Suppressor macrophage treated with lipopolysaccharide for 1 hour (primary cell): ENCODE data around the gene MAGEA6.
A peak's percentile ranks its signal among the peaks of the same experiment; 100 is the strongest.
"Not testable (repeated sequence)": the region's sequence is repeated elsewhere in the genome, so short reads cannot be mapped to it uniquely, and the experiment has no call there.

Source experiments
- DNase-seq, 3 donors: peaks; one replicate each; pipeline ENCODE4 v3.0.0-alpha.2; 2020 to 2022

The MAGEA6 gene

DNA sequence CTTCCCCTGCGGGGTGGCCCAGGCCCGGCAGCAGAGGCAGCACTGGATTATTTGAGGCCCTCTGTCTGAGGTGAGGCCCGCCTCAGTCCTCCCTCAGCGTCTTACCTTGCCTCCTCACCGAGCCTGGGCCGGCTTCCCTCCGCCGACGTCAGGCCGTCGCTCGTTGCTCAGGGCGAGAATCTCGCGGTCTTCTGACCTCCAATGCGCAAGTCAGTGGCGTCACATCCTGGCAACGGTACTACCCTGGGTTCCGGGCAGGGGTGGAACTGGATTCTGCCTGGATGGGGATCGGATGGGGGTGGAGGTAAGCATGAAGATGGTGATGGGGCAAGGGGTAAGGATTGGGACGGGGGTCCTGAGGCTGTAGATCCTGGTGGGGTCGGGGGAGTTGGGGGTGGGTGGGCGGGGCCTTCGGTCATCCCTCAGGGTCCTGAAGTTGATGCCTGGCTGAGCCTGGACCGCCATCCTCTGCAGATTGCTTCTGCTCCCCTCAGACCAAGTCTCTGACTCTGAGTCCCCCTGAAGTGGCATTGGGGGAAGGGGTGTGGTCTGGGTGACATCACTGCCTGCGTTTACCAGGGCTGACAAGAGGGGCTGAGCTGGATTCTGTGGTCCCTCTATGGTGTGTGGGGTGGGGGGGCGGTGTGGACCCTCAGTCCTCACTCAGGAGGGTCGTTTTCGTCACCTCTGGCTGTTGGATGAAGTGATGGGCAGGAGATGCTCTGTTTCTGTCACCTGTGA lies at the start of gene MAGEA6:
Gene MAGEA6, minus strand, starts transcription at position 141 of the 741 bp plus-strand sequence. CDS start 2,039 bp downstream, outside the sequence.
- DNase-seq = not testable (repeated sequence)

DNA sequence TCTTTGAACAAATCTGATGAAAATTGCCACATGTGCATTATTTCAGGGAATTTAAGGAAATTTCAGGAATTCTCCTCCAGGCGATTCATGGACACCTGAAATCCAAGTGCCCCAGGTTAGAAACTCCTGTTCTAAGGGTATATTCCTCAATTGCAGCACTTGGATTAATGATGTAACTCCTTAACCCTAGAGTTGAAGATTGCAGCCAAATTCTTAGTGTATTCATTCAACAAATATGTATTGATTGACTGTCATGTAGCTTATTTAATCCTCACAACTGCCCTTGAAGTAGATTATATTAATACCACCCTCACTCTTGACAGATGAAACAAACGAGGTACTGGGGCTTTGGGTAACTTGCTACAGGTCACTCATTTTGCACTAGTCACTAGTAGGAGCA lies 49.8 kb upstream of the MAGEA6 start:
- no peak for DNase-seq

DNA sequence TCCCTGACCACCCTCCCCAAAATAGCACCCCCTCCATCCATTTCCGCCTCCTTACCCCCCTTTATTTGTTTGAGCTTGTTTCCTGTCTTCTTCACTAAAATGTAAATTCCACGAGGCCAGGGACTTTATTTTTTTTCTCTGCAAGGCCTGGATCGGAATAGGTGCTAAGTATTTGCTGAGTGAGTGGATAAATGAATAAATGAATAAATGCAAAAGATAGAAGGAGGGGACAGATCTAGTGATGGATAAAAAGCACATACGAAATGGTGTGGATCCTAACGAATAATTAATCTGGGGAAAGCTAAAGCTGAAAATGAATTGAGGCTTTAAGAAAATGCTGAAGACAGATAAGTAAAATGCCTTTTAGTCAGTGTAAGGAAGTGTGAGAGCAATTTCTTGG lies 48.9 kb upstream of the MAGEA6 start:
- DNase-seq = no peak

DNA sequence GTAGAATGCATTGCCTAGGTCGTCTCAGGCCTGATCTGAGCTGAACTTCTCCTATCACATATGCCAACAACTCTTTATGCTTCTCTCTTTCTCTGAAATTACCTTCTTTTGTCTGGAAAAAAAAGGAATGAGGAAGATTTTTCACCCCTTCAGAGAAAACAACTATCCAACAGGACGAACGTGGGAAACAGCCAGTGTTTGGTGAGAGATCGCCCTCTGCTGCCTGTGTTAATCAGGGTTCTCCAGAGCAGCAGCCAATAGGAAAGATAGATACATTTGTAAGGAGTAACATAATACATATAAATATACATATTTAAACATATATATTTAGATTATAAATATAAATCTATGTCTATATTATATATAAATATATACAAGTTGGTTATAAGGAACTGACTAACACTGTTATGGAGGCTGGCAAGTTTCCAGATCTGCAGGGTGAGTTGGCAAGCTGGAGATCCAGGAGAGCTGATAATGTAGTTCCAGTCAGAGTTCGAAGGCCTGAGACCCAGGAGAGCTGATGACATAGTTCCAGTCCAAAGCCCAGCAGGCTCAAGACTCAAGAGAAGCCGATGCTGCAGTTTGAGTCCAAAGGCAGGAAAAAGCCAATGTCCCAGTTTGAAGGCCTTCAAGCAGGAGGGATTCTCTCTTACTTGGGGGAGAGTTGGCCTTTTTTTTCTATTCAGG lies 47.7 kb upstream of the MAGEA6 start:
- DNase-seq = peak in 2 of 3 donors; percentile 3 to 11

DNA sequence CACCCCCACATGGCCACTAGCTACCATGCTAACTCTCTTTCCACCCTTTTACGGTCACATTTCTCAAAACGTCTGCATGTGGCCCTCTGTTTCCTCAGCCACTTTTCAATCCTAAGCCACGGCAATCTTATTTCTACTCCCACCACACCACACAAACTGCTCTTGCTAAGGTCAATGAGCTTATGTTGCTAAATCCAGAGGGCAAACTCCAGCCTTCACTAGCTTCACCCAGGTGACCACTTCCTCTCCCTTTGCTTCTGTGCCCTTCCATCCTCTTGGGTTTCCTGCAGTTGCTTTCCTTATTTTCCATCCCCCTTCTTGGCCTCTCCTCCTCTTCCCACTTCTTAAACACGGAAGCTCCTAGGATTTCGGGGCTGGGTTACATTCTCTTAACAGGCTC lies 44.6 kb upstream of the MAGEA6 start:
- DNase-seq = no peak

- no peak for DNase-seq
These were observed 43.7 kb upstream of the MAGEA6 start for GRCh38 chrX:152813206-152813605.

GRCh38 chrX:152810403-152810802 lies 40.9 kb upstream of the MAGEA6 start:
- DNase-seq = no peak

- DNase-seq = no peak
These were observed 36.5 kb upstream of the MAGEA6 start for GRCh38 chrX:152806035-152806434.

DNA sequence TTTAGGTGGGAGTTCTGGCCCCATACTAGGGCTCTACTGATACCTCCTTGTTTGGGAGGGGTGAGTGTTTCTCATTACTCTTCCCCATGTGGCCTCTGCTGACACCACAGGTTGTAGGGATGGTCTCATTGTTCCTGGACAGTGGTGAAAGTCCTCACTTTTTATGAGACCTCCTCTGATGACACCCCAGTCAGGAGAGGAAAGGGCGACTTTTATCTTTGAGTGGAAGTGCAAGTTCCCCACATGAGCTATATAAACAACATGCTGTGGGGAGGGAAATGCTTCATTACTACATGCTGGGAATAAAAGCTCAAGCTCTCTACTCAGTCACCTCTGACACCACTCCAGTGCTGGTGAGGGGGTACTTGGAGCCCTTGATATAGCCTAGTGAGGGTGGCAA lies 29.5 kb upstream of the MAGEA6 start:
- no peak for DNase-seq

DNA sequence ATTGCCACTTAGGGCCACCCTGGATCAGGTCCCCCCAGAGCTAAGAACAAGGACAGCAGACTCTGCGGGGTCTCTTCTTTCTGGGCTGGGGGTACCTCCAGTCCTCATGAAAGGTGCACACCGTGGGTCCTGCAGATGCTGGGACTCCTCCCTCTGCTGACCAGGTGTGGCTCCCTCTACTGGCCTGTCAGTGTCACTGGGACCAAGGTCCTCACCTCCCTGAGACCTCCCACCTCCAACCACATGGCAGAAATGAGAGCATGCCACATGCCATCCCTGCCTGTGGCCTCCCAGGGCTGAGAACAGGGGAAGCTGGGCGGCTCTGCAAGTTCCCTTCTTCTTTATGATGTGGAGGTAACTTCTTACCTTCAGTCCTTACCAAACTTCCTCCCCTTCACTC lies 17.6 kb upstream of the MAGEA6 start:
- not testable (repeated sequence) for DNase-seq

DNA sequence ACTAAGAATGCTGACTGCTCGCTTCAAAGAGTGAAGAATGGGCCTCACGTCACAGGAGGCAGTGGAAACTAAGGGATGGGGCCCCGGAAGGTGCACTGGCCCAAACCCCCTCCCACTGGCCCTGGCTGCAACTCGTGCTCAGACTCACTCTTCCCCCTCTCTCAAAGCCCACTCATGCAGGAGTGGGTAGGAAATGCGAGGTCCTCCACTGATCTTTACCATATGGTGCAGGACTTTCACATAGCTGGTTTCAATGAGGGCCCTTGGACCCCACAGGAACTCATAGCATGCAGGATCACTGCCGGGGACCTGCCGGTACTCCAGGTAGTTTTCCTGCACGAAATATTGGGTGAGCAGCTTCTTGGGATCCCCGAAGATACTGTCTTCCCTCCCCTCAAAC lies 2.9 kb downstream of the MAGEA6 start:
- DNase-seq = not testable (repeated sequence)

GRCh38 chrX:152761582-152761981 lies 7.9 kb downstream of the MAGEA6 start:
- DNase-seq = not testable (repeated sequence)

DNA sequence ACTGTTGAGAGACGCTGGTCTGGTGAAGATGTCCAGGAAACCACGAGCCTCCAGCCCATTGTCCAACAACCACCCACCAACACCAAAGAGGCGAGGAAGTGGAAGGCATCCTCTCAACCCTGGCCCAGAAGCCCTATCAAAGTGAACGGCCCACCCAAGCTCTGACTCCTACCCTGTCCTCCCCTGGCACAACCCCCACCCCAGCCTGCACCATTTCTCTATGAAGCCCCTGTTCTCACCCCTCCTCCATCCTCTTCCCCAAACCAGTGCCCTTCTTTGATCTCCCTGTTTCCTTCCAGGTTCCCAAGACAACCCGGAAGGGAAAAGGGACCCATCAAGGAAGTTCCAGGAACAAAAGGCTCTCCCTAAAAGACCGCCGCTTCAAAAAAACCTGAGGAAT lies 9.9 kb downstream of the MAGEA6 start:
- DNase-seq = not testable (repeated sequence)

DNA sequence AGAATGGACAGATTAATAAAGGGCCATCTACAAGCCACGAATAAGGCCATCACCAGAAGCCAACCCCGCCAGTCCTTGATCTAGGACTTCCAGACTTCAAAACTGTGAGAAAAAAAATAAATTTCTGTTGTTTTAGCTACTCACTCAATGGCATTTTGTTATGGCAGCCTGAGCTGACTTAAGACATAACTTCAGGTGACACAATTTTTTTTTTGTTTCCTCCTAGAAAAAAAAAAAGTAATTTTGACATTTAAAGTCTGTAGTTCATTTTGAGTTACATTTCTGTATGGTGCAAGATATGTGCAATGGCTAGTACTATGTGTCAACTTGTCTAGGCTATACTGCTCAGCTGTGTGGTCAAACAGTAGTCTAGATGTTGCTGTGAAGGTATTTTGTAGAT lies 10.6 kb downstream of the MAGEA6 start, which contains the start of gene CSAG3:
Gene CSAG3, plus strand, starts transcription at position 301 of the 400 bp plus-strand sequence.
- not testable (repeated sequence) for DNase-seq

DNA sequence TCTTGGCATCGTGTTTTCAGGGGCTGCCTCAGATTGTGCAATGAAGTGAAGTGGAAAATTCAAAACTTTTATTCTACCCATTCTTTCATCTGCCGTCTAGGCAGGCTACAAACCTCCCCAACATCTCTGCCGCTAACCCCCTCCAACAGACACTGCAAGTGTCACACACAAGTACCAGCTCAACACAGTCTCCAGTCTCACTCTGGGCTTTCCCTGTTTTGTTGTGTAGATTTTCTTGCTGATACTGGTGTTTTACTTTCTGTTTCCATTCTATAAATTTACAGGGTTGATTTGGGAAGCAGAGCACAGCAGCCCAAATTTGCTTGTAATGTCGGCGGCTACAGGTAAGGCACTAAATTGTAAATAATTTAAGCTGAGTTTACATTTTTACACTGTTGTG lies 14.6 kb downstream of the MAGEA6 start:
- not testable (repeated sequence) for DNase-seq

DNA sequence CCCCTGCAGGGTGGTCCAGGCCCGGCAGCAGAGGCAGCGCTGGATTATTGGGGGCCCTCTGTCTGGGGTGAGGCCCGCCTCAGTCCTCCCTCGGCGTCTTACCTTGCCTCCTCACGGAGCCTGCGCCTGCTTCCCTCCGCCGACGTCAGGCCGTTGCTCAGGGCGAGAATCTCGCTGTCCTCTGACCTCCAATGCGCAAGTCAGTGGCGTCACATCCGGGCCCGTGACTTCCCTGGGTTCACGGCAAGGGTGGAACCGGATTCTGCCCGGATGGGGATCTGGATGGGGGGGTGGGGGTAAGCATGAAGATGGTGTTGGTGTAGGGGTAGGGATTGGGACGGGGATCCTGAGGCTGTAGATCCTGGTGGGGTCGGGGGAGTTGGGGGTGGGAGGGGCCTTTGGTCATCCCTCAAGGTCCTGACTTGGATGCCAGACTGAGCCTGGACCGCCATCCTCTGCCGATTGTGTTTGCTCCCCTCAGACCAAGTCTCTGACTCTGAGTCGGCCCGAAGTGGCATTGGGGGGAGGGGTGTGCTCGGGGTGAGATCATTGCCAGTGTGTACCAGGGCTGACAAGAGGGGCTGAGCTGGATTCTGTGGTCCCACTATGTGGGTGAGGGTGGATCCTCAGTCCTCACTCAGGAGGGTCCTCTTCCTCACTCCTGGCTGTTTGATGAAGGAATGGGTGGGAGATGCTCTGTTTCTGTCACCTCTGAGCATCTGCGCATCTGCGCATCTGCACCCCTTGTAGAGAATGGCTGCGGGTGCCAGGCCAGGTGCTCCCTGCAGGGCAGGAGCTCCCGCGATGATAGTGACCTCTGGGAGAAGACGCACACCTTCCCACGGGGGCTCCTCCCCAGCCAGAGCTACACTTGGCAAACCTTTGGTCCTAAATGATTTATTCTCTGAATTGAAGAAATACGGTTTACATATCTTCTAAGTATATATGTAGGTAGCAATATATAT lies 15.5 kb downstream of the MAGEA6 start, which contains the start of gene MAGEA2:
Gene MAGEA2, minus strand, starts transcription at position 157 of the 965 bp plus-strand sequence. CDS start 2,479 bp downstream, outside the sequence.
- not testable (repeated sequence) for DNase-seq

DNA sequence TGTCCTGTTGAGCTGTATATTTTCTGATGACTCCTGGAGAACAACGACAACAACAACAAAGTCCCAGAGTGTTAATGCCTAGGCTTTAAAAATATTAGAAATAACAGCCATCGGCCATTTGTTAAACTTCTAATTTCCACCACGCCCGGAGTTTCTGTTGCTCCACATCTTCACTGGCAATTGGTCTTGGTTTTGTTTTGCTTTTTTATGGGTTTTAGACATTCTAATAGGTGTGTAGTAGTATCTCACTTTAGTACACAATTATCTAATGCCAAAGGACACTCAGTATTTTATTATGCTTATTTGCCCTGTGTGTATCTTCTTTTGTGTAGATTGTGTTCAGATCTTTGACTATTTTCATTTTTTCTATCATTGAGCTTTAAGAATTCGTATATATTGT lies 30.9 kb downstream of the MAGEA6 start:
- DNase-seq = no peak

DNA sequence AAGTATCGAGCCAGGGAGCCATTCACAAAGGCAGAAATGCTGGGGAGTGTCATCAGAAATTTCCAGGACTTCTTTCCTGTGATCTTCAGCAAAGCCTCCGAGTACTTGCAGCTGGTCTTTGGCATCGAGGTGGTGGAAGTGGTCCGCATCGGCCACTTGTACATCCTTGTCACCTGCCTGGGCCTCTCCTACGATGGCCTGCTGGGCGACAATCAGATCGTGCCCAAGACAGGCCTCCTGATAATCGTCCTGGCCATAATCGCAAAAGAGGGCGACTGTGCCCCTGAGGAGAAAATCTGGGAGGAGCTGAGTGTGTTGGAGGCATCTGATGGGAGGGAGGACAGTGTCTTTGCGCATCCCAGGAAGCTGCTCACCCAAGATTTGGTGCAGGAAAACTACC lies 33.0 kb downstream of the MAGEA6 start:
- not testable (repeated sequence) for DNase-seq

GRCh38 chrX:152735860-152736511 lies 33.5 kb downstream of the MAGEA6 start:
- DNase-seq = no peak

DNA sequence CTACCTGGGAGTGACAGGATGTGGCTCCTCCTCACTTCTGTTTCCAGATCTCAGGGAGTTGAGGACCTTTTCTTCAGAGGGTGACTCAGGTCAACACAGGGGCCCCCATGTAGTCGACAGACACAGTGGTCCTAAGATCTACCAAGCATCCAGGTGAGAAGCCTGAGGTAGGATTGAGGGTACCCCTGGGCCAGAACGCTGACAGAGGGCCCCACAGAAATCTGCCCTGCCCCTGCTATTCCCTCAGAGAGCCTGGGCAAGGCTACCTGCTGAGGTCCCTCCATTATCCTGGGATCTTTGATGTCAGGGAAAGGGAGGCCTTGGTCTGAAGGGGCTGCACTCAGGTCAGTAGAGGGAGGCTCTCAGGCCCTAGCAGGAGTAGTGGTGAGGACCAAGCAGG lies 34.4 kb downstream of the MAGEA6 start:
- no peak for DNase-seq

GRCh38 chrX:152734143-152734858 lies 35.2 kb downstream of the MAGEA6 start:
- not testable (repeated sequence) for DNase-seq
